Stimulated activated CD8-positive, alpha-beta memory T cell treated with anti-CD3 and anti-CD28 coated beads, Interleukin-2, amount 100 ng/mL, for 1 hour (primary cell): ENCODE results near the gene SLIRP.
A peak's percentile ranks its signal among the peaks of the same experiment; 100 is the strongest.
"Not testable (repeated sequence)": the region's sequence is repeated elsewhere in the genome, so short reads cannot be mapped to it uniquely, and the experiment has no call there.

Experiments used
- DNase-seq, 2 donors: peaks; one replicate each; pipeline ENCODE4 v3.0.0-alpha.2; 2020; ENCODE audit warnings: low read depth in 2 of 2

SLIRP gene

GRCh38 chr14:77741438-77741837 is 33.5 kb downstream of the SLIRP start:
- no peak for DNase-seq

- no peak for DNase-seq
These were observed 38.3 kb downstream of the SLIRP start for GRCh38 chr14:77746064-77746702.

- not testable (repeated sequence) for DNase-seq
These were observed 39.5 kb downstream of the SLIRP start for GRCh38 chr14:77747425-77747824.

GRCh38 chr14:77752266-77752665 is 44.4 kb downstream of the SLIRP start:
- DNase-seq, result no peak

- DNase-seq, result no peak
These were observed 45.1 kb downstream of the SLIRP start for GRCh38 chr14:77752799-77753516.

DNA sequence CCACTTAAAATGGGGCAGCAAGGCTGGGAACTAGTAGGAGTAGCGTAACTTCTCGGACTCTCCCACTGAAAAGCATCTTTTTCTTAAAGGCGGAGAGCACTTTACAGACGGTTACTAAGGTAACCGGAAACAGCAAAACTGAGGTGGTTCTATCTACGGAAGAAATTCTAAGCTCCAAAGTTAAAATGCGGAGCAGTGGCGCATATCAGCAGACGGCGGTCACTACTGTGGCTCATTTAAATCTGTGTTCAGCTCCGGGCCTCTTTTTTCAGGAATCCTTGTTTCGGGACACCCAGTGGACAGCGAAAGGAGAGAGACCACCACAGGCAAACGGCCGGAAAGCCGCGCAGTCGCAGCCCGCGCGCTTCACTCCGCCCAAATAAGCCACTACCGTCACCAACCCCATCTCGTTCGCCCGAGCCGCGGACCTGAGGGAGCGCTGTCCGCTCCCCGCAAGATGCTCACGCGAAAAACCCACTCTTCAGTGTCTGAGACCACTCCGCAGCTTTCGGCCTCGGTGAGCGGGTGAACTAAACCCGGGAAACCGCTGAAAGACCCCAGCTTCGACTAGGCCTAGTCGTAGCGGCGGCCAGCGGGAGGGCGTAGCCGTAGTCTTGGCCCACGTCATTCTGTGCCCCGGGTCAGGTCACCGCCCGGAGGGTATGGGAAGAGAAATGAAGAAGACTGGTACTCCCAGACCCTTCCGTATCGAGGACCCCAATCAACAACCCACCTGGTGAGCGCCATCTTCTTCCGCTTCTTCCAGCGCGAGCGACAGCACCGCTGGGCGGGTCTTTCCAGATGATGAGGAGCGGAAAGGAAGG is 52.7 kb downstream of the SLIRP start, which contains the start of gene SNW1:
SNW1 (minus strand) TSS at position 776 of the 824 bp plus-strand sequence; CDS start at position 747, 29 bp downstream.
- DNase-seq, result peak; percentile 77 to 86

- no peak for DNase-seq
These were observed 53.5 kb downstream of the SLIRP start for GRCh38 chr14:77761205-77761931.

DNA sequence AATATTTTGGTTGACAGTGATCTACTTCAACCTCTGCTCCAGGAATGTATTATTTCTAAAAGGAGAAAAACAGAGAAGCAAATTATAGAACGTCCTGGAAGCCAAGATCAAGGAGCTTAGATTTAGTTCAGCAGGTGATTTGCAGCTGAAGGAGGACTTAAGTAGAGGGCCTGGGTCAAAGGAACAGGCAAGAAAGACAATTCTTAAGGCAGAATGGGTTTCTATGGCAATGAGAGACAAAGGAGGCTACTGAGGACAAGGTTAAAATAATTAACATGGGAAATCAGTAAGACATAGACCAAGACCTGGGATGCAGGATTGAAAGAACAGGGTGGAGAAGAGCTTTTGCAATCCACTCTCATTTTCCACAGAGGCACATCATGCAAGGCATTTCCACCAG is 55.4 kb downstream of the SLIRP start:
- no peak for DNase-seq

DNA sequence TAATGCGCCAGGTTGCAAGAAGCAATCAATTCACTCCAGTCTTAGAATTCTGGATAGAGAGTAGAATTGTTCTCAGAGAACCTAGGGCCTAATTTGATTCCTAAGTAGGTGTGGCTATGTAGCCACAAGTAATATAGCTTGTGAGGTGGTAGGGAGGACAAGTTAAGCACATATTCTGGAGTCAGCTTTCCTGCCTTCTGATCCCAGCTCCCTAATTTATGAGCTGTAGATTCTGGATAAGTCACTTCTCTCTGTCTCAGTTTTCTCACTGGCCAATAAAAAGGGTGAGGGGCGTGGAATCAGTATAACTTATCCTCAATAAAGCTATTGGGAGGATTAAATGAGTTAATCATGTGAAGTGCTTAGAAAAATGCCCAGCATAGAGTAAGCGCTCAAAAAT is 56.1 kb downstream of the SLIRP start:
- no peak for DNase-seq
